Measurements from ENCODE around the gene NEU1. TPM values are rescaled to one million over a fixed set of nuclear protein-coding genes. Genes with fewer than 3 reads are reported as not detected.

The NEU1 gene
- total and polyA plus RNA-seq, 2 of the 8 experiments (the other 6 are each of a cell fraction or from before 2014, with no cell fraction given): 41.2 to 72.1 TPM

GRCh38 chr6:31822036-31822821, 40.4 kb downstream of the NEU1 start (continued):
- TF ChIP-seq MAX (IDR thresholded peaks at IDR 0.05): no peak
